ENCODE data around the gene HOPX. TPM values are rescaled to one million over a fixed set of nuclear protein-coding genes. Genes with fewer than 3 reads are reported as not detected.
"Not testable (repeated sequence)": the region's sequence is repeated elsewhere in the genome, so short reads cannot be mapped to it uniquely, and the experiment has no call there.

The HOPX gene
- total RNA-seq, 1 donor from 2014 or later: 103 TPM

DNA sequence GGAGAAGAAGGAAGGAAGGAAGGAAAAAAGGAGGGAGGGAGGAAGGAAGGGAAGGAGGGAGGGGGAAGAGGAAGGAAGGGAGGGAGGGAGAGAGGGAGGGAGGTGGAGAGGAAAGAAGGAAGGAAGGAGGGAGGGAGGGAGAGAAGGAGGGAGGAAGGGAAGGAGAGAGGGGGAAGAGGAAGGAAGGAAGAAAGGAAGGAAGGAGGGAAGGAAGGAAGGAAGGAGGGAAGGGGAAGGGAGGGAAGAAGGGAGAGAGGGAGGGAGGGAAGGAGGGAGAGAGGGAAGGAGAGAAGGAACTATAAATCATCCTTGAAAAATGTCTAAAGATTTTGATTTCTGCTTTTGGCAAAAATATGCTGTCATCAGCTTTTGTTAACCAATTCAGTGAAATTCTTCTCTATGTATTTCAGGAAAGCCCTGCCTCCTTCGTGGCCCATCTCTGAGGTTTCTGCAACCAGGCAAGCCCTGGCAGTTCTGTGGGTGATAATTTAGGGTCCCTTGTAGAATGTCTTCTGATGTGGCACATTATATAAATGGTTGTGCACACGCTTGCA lies 7.1 kb upstream of the HOPX start:
- no peak for DNase-seq (ENCODE audit: low spot score)

- DNase-seq (ENCODE audit: low spot score): no peak
Measured at GRCh38 chr4:56686537-56687231, 5.6 kb upstream of the HOPX start.

DNA sequence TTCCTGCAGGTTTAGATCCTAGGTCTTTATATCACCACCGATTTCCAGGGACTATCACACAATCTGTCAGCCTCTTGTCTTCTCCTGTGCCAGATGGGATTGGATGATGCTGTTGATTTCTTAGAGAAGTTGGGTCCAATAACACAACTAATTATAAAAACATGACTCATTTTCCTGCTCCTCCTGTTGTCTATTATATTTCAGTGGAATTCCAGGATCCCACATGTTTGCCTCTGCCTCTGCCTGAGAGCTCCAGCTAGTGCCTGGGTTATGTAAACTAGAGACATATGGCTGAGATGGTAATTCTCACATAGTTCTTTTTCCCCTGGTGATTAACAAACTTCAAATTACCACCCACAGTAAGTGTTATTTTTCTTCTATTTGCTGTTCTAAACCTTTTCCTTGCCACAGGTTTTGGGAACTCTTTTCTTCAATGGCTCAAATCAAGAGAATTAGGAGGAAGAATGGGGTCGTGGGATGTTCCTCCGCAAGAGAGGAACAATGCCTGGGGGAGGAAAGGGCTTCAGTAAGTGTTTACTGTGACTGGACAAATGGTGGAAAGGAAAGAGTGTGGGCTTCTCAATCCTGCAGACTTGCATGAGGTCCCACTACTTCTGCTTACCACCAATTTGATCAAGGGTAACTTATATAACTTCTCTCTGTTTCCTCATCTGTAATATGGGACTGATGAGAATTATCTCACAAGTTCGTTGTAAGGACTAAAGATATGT lies 3.4 kb upstream of the HOPX start:
- no peak for DNase-seq (ENCODE audit: low spot score)

DNA sequence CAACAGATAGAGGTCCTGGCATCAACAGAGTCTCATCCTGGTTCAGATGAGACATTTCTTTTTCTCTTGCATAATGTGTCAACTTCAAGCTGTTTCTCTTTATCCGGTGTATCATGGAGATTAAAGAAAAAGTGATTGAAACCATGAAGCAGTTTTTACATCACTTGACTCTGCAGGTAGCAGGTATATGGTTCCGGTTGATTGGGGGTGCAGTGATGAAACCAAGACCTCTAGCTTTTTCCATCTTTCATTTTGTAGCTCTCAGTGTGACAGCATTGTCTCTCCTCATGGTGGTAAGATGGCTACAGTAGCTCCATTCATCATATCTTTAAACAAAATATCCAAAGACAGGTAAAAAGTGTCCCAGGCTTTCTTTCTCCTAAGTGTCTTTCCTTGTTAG lies 2.4 kb upstream of the HOPX start:
- no peak for DNase-seq (ENCODE audit: low spot score)

- no peak for DNase-seq (ENCODE audit: low spot score)
Measured at GRCh38 chr4:56681853-56682525, 893 bp upstream of the HOPX start.

GRCh38 chr4:56680266-56680665 lies 830 bp downstream of the HOPX start:
- DNase-seq (ENCODE audit: low spot score): no peak

GRCh38 chr4:56677711-56678110 lies 3.4 kb downstream of the HOPX start:
- no peak for DNase-seq (ENCODE audit: low spot score)

- no peak for DNase-seq (ENCODE audit: low spot score)
Measured at GRCh38 chr4:56674984-56675383, 6.1 kb downstream of the HOPX start.

- no peak for DNase-seq (ENCODE audit: low spot score)
Measured at GRCh38 chr4:56671860-56672259, 9.2 kb downstream of the HOPX start.

DNA sequence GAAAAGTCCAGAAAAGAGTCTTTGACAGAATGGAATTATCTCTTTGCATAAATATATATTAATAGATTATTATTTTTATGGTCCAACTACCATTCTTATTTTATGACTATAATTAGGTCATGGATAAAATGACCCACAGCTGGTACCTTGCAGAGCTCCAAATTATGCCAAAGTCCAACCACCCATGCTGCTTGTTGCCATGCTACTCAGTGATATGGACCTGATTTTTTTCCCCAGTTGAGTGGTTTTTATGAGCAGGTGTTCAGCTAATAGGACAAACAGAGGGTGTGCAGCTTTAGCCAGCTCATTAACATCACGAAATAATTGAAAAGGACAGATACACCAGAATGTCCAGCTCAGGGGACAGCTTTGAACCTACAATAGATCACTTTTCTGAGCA lies 9.7 kb downstream of the HOPX start:
- no peak for DNase-seq (ENCODE audit: low spot score)

- DNase-seq (ENCODE audit: low spot score): no peak
Measured at GRCh38 chr4:56668267-56668666, 12.8 kb downstream of the HOPX start.

- not testable (repeated sequence) for DNase-seq (ENCODE audit: low spot score)
Measured at GRCh38 chr4:56667396-56667795, 13.7 kb downstream of the HOPX start.

DNA sequence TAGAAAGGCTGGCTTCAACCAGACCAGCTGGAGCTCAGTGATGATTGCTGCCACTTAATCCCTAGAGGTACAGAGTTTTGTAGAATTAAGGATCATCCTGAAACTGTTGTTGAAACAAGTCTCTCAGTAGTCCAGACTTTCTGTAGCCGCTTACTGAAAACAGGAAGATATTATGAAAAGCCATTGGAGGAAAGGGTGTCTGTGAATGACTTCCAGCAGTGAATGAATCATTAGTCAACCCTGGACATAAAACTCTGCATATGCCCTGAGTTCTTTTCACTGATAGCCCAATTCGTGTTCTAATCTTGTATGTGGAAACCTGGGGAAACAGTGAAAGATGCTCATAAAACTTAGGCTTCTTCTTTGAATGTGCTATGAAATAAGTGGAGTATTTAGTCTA lies 14.8 kb downstream of the HOPX start:
- DNase-seq (ENCODE audit: low spot score): no peak

DNA sequence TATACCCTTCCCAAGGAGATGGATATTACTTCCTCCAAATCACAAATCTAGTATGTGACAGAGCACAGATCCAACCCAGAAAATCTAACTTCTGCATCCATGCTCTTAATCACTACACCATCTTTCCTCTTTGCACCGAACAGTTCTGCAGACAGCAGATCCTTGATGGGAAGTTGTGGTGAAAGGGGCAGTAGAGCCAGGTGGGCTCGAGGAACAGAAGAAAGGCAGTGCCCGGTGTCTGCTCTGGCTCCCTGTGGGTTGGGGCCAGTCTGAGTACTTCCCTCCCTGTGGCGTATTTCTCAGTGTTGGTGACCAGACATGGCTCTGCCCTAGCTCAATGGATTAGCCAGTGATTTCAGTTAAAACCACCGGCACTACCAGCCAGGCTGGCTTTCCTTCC lies 15.3 kb downstream of the HOPX start:
- no peak for DNase-seq (ENCODE audit: low spot score)

DNA sequence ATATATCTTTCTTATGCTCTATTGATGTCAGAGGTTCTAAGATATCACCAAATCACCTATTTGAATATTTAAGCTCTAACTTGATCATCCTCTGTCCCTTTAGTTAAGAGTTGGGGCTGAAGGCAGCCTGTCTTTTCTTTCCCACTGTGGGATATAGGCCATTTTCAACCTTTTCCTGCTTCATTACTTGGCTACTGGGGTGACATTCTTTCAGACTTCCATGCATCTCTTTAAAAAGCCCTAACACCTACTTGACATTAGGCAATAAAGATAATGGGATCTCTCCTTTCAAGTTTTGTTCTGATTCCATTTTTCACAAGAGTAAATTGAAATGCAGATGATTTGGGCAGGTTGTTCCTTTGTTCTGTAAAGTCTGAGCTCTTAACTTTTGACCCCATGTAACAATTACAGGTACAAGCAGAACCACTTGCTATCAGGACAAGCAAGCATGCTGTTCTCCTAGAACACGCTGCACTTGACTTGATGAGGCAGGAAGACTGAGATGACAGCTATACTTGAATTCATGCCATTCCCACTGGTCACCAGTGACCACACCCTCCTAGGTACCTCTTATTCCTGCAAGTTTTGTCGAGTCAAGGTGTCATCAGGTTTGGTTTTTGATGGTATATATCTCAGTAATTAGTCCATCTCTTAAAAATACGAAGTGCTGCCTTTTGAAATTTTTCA lies 18.2 kb downstream of the HOPX start:
- no peak for DNase-seq (ENCODE audit: low spot score)

DNA sequence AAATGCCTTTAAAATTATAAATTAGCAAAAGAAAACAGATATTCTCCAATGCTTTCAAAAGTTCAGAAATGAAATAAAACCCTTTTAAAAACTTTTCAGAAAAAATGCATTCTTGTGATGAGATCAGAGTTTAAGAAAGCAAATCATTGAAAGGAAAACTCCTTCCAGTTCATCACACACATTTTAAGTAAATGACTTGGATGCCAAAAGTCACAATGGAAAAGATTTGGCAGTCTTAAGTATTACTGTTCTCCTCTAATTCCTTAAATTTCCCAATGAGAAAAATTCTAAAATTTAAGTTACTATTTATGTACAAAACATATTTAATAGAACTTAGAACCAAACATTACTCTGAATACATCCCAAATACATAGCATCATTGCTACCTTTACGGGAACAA lies 21.1 kb downstream of the HOPX start:
- no peak for DNase-seq (ENCODE audit: low spot score)

DNA sequence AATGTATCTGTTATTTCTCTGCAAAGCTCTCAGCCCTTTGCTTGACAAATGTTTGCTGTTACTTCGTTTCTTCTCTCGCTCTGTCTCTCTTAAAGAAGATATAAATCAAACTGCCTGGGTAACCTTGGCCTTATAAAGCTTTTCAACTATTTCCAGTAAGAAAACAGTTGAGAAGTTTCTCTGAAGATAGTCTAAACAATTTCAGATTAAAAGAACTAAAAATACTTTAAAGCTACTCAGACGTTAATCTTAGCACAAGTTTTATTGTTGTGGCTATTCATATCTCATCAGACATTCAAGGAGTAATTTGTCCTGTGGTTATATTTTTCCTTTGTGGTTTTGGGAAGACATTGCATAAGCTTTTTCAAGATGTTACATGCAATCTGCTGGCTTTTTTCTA lies 22.6 kb downstream of the HOPX start:
- no peak for DNase-seq (ENCODE audit: low spot score)

DNA sequence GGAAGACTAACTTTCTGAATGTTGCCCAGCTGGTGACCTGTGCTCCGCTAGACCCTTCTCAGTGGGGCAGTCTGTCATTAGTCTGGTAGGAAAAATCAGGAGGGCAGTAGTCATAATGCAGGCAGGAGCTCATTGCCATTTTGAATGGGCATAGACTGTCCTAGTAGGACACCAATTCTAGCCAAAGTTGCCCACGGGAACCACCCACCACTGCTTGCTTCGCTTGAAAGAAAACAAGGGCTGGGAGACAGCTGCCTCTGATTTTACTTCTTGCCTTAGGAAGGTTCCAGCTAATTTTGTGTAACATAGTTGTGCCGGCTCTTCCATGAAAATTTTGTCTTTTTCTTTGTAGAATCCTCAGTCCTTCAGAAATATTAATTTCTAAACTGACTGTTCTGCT lies 23.3 kb downstream of the HOPX start:
- no peak for DNase-seq (ENCODE audit: low spot score)

GRCh38 chr4:56657128-56657527 lies 24.0 kb downstream of the HOPX start:
- DNase-seq (ENCODE audit: low spot score): no peak

GRCh38 chr4:56656346-56656643 lies 24.8 kb downstream of the HOPX start:
- peak; percentile 22 for DNase-seq (ENCODE audit: low spot score)

DNA sequence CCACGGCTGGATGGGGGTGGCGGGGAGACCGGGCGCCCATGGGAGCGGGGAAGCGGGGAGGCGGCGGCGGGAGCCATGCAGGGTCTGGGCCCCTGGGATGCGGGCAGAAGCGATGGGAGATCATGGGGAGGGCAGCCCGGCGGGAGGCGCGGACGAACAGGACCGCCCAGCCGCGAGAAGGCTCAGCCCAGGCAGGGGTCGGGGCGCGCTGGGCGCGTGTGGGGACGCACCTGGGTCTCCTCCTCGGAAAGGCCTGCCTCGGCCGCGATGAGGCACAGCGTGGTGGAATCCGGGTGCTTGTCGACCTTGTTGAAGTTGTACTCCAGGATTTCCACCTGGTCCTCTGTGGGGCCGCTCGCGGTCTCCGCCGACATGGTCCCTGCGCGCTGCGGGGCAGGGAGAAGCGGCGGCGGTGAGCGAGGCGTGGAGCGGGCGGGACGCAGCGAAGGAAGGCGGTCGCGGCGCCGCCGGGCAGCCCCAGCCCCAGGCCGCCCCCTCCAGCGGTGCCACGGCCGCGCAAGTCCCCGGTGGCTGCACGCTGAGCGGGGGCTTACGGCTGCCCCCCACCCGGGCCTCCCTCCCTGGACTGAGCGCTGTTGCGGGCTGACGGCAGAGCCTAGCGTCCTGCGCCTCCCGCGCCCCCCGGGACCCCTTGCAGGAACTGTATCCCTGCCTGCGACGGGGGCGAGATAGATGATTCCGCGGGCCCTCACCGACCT lies 25.3 kb downstream of the HOPX start:
- DNase-seq (ENCODE audit: low spot score): no peak

DNA sequence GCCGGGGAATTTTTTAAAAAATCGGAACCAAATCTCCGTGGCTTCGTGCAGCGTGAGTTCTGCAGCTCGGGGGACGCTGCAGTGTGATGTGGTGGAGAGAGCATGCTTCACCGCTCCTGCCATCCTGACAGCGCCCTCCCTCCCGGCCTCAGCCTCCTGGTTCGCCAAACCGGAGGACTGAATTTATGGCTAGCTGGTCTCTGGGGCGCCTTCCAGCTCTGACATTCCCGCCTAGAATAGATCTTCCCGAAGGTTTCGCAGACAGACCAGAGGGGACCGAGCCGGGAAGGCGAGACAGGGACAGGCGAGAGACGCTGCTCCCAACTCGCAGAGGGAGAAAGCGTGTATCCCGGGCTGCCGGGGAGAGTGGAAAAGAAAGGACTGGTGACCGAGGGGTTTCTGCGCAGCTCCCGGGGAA lies 25.9 kb downstream of the HOPX start:
- DNase-seq (ENCODE audit: low spot score): peak; percentile 50
